Left ventricle myocardium inferior (tissue), 1 donor: ENCODE data around the gene HHLA2. TPM values are rescaled to one million over a fixed set of nuclear protein-coding genes. Genes with fewer than 3 reads are reported as not detected.

Source experiments
- DNase-seq: peaks from one replicate; pipeline ENCODE4 v3.0.0-alpha.2; 2020
- H3K27ac ChIP-seq: fragments of 200-600 bp; replicated peaks from 2 replicates; pipeline ENCODE4 v1.8.0; 2021
- H3K27me3 ChIP-seq: fragments of 200-600 bp; 2 replicates; pipeline ENCODE4 v1.8.0; 2021; ENCODE audit warnings: low read depth
- H3K36me3 ChIP-seq: fragments of 200-600 bp; 2 replicates; pipeline ENCODE4 v1.8.0; 2021
- H3K4me1 ChIP-seq: fragments of 200-600 bp; 2 replicates; pipeline ENCODE4 v1.8.0; 2021
- H3K4me3 ChIP-seq: fragments of 200-600 bp; 2 replicates; pipeline ENCODE4 v1.8.0; 2021; ENCODE audit warnings: mild to moderate bottlenecking, moderate library complexity
- H3K9me3 ChIP-seq: fragments of 200-600 bp; replicated peaks from 2 replicates; pipeline ENCODE4 v1.8.0; 2021
- CTCF ChIP-seq: fragments of 200-600 bp; IDR thresholded peaks from 2 replicates; pipeline ENCODE4 v1.8.0; 2021; ENCODE audit warnings: antibody characterized with exemption, mild to moderate bottlenecking, borderline replicate concordance
- intact Hi-C: fragments of 100-400 bp; cut with micrococcal nuclease; formaldehyde crosslinking; loops from one replicate; pipeline ENCODE4 v1.11.0; 2022
- total RNA-seq: library from RNA; stranded (reverse); fragmentation: NEBNext Ultra II Directional; extraction: Animal tissue kit (Norgen Biotek cat#: 25700); gene quantifications from one replicate; pipeline ENCODE4 v1.2.1, GENCODE V29; 2021
- donor health status: DM: no; HTN: yes; CAD: no; lungs with severe emphysema.

HHLA2 gene
- total RNA-seq, 1 donor from 2014 or later: not detected

DNA sequence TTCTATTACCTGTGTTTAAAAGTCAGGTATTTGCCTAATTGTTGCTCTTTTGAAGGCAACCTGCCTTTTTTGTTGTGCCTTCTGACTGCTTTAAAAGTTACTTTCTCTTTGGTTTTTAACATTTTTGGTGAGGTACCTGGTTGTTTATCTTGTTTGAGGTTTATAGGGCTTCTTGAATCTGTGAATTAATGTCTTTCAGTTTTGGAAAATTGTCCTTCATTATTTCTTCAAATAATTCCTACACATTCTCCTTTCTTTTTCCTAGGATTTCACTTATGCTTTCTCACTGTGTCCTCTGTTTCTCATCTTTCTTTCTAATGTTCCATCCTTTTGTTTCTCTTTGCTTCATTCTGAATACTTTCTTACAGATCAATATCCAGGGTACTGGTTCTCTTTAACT lies 30.8 kb downstream of the HHLA2 start:
- Histone ChIP-seq H3K36me3 (no peaks in the 10 kb centered on the region), H3K9me3 (no peaks in the 10 kb centered on the region), H3K4me3 (no peak overlapping the region), H3K4me1 (no peaks in the 10 kb centered on the region), H3K27ac (no peak overlapping the region), H3K27me3 (peaks cover 27% of the 10 kb centered on the region)
- TF ChIP-seq CTCF: no peak
- no peak for DNase-seq
- intact Hi-C loops: no loop called here

GRCh38 chr3:108328821-108329486 lies 32.6 kb downstream of the HHLA2 start:
- intact Hi-C loops: no loop called here
- TF ChIP-seq CTCF: no peak
- no peak overlapping the region for H3K27ac ChIP-seq
- H3K27me3 ChIP-seq: peaks cover 12% of the 10 kb centered on the region
- no peak for DNase-seq
- H3K4me3 ChIP-seq: no peak overlapping the region
- no peaks in the 10 kb centered on the region for H3K9me3 ChIP-seq
- H3K4me1 ChIP-seq: no peaks in the 10 kb centered on the region
- H3K36me3 ChIP-seq: no peaks in the 10 kb centered on the region

DNA sequence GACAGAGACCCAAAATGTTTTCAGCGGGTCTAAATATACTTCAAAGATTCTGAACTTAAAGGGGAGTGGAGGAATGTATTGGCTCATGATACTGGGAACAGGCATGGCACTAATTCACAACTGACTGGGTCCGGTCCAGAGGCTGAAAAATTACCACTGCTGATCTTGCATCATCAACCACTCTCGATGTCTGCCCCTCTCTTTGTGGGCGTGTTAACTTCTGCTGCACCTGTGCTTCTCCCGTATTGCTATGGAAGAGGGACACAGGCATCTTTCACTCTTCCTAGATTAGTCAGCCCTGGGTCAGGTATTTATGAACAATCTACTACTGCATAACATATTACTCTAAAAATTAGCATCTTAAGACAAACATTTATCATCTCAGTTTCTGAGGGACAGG lies 33.2 kb downstream of the HHLA2 start:
- Histone ChIP-seq H3K27ac (no peak overlapping the region), H3K36me3 (no peaks in the 10 kb centered on the region), H3K4me3 (no peak overlapping the region), H3K4me1 (no peaks in the 10 kb centered on the region), H3K27me3 (peaks cover 7% of the 10 kb centered on the region), H3K9me3 (no peaks in the 10 kb centered on the region)
- intact Hi-C loops: no loop called here
- no peak for DNase-seq
- TF ChIP-seq CTCF: no peak

GRCh38 chr3:108329947-108330346 lies 33.6 kb downstream of the HHLA2 start:
- no peaks in the 10 kb centered on the region for H3K4me1 ChIP-seq
- no peak for DNase-seq
- no peak overlapping the region for H3K27ac ChIP-seq
- peaks cover 4% of the 10 kb centered on the region for H3K27me3 ChIP-seq
- H3K4me3 ChIP-seq: no peak overlapping the region
- no peaks in the 10 kb centered on the region for H3K36me3 ChIP-seq
- intact Hi-C loops: no loop called here
- no peak for TF ChIP-seq CTCF
- H3K9me3 ChIP-seq: no peaks in the 10 kb centered on the region

GRCh38 chr3:108331792-108332191 lies 35.4 kb downstream of the HHLA2 start:
- intact Hi-C loops: no loop called here
- H3K4me3 ChIP-seq: no peak overlapping the region

More at GRCh38 chr3:108331792-108332191, 35.4 kb downstream of the HHLA2 start:
- Histone ChIP-seq H3K27me3 (peaks cover 4% of the 10 kb centered on the region), H3K9me3 (no peaks in the 10 kb centered on the region), H3K27ac (no peak overlapping the region), H3K36me3 (no peaks in the 10 kb centered on the region), H3K4me1 (no peaks in the 10 kb centered on the region)
- no peak for DNase-seq
- TF ChIP-seq CTCF: no peak
